HL-60/S4 treated with retinoic acid at 250 ng/mL for 4 days and 3 days (cell line): ENCODE results near the gene SSTR5.

Experiments
- in situ Hi-C: fragments of 300-500 bp; cut with MboI; formaldehyde crosslinking; loops from 2 replicates; pipeline ENCODE4 v1.7.0; 2022; ENCODE audit warnings: low sequenced_read_pairs

SSTR5 gene

GRCh38 chr16:1117926-1118325, 45.4 kb downstream of the SSTR5 start:
- in situ Hi-C loops = no loop called here

GRCh38 chr16:1119129-1119528, 46.6 kb downstream of the SSTR5 start:
- in situ Hi-C loops = no loop called here

GRCh38 chr16:1119766-1120576, 47.4 kb downstream of the SSTR5 start:
- in situ Hi-C loops = no loop called here

GRCh38 chr16:1120577-1120941, 48.0 kb downstream of the SSTR5 start:
- in situ Hi-C loops = no loop called here

- in situ Hi-C loops = no loop called here
Observed at GRCh38 chr16:1121009-1121408, 48.5 kb downstream of the SSTR5 start.

GRCh38 chr16:1121601-1122397, 49.3 kb downstream of the SSTR5 start:
- in situ Hi-C loops = no loop called here

GRCh38 chr16:1122398-1122765, 49.8 kb downstream of the SSTR5 start:
- in situ Hi-C loops = no loop called here

- in situ Hi-C loops = no loop called here
Observed at GRCh38 chr16:1123525-1124230, 51.1 kb downstream of the SSTR5 start.

GRCh38 chr16:1124291-1124690, 51.7 kb downstream of the SSTR5 start:
- in situ Hi-C loops = no loop called here

GRCh38 chr16:1124795-1125194, 52.2 kb downstream of the SSTR5 start:
- in situ Hi-C loops = no loop called here

- in situ Hi-C loops = no loop called here
Observed at GRCh38 chr16:1125471-1125870, 52.9 kb downstream of the SSTR5 start.

- in situ Hi-C loops = no loop called here
Observed at GRCh38 chr16:1126044-1126443, 53.5 kb downstream of the SSTR5 start.

- in situ Hi-C loops = no loop called here
Observed at GRCh38 chr16:1126586-1126985, 54.0 kb downstream of the SSTR5 start.

- in situ Hi-C loops = no loop called here
Observed at GRCh38 chr16:1127101-1127500, 54.6 kb downstream of the SSTR5 start.

- in situ Hi-C loops = no loop called here
Observed at GRCh38 chr16:1127971-1128715, 55.6 kb downstream of the SSTR5 start.

- in situ Hi-C loops = no loop called here
Observed at GRCh38 chr16:1129106-1129960, 56.8 kb downstream of the SSTR5 start.

GRCh38 chr16:1130382-1130781, 57.8 kb downstream of the SSTR5 start:
- in situ Hi-C loops = no loop called here
